GM10248 (cell line): ENCODE measurements around the gene BANF2.

Experiments
- CTCF ChIA-PET: fragments of 300-600 bp; sonication (Branson Sonifier 250); formaldehyde crosslinking; extraction: SDS; loops from one replicate; lab custom pipeline; 2021; ENCODE audit warnings: antibody characterized with exemption; lab: Yijun Ruan, JAX
- POLR2A ChIA-PET: fragments of 350-650 bp; sonication (Branson Sonifier 250); formaldehyde crosslinking; extraction: SDS; loops from one replicate; lab custom pipeline; 2020; ENCODE audit warnings: antibody characterized with exemption; lab: Yijun Ruan, JAX
- DNase-seq: peaks from one replicate; pipeline ENCODE4 v3.0.0; 2012; ENCODE audit errors: extremely low spot score
- CTCF ChIP-seq: IDR thresholded peaks from 2 replicates; pipeline ENCODE4 v1.5.1; 2012; ENCODE audit warnings: mild to moderate bottlenecking, low read depth; ENCODE audit errors: extremely low read depth, missing control alignments, control extremely low read depth

BANF2 gene

DNA sequence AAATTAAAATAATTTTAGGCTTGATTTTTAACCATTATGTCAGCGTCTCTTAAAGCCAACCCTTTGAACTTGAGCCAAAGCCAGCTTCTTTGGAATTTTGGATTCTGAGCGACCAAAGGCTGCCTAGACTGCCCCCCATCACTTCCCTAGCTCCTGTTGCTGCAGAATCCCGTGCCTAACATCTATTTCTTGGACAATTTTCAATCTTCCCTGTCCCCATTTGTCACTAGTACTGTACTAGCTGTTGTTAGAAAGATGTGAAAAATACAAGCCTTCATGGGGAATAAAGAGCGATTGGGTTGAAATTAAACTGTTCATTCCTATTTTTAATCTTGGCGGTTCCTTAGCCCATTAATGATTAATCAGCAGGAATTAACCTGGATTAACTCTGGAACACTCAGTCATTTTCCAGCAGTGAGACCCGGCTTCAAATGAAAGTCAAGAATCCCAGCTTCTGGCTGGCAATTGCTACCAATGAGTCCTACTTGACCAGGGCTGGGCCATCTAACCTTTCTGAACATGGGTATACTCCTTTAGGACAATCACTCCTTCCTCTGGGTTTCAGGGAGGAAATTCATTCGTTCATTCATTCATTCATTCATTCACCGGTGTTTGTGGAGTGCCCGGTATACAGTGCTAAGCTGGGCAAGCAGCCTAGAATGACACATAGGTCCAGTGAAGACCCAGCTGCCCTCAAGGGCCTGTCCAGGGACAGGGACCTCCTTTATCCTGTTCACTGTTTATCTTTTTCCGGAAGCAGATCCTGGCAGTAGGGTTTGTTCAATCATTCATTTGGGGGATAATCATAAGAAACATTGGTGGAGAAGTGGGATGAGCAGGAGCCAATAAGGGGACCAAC lies 16.3 kb upstream of the BANF2 start:
- DNase-seq = no peak
- CTCF ChIA-PET = interaction anchor here (1.0 to 7.1 kb wide), 47 partner anchors 9 to 317 kb away, joined by 3 to 57 read pairs (median 5); partner anchors contain the start of genes BANF2, DSTN and MGME1
- POLR2A ChIA-PET = interaction anchor here (0.9 to 1.6 kb wide), 2 partner anchors 173 to 282 kb away, joined by 4 to 8 read pairs; no protein-coding TSS in a partner anchor
- no peak for TF ChIP-seq CTCF

DNA sequence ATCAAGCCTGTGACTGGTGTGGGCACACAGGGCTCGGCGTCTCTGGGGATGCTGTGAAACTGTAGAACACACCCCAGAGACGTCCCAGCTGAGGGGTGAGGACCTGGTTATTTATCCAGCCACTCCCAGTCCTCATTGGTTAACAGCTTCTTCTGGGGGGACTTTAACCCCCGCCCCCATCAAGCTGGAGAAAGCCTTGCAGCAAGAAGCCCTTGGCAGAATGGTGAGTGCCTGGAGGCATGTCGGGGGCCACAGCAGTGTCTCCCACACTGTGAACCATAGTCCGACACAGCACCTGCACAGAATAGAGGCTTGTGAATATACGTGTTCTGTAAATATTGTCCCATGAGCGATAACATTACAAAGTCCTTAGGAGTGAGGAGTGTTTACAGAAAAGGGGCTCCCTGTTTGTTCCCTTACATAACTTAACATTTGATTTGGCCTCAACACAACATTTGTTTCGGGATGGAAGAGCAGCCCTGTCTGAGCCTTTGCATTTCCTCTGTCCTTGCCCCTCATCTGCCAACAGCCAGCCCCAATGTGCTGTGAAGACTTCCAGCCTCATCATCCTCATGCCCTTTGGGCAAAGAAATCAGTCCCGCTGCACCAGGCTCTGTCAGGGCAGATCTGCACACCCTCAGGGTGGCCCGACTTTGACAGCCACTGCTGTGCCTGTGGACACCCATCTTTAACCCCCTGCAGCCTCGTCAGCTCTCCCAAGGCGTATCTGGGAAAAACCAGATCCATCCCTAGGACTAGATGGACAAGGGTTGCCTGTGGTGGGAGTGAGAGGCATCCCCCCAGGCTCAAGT lies 15.5 kb upstream of the BANF2 start:
- TF ChIP-seq CTCF = no peak
- ChIA-PET POLR2A (no interaction called here), CTCF (interaction anchor here (1.0 to 7.1 kb wide), 9 partner anchors 8 to 311 kb away, joined by 3 to 57 read pairs (median 22); partner anchors contain the start of gene BANF2)
- DNase-seq = no peak

DNA sequence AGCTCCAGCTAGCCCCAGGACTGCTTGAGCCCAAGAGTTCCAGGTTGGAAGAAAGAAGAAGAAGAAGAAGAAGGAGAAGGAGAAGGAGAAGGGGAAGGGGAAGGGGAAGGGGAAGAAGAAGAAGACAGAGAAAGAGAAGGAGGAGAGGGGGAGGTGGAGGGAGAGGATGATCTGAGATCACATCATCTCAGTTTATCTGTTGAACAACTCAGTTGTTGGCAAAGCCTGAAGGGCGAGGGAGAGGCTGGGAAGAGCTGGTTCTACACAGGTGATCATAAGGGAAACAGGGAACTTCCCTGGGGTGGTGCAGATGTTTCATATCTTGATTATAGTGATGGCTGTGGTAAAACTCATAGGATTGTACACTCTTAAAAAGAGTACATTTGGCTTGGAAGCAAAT lies 14.6 kb upstream of the BANF2 start:
- DNase-seq = no peak
- TF ChIP-seq CTCF = no peak
- ChIA-PET CTCF (interaction anchor here (7.1 kb wide), 1 partner anchor 253 kb away, joined by 53 read pairs; no protein-coding TSS in a partner anchor), POLR2A (interaction anchor here (0.5 to 0.7 kb wide), 2 partner anchors 191 to 210 kb away, joined by 4 to 8 read pairs; no protein-coding TSS in a partner anchor)

DNA sequence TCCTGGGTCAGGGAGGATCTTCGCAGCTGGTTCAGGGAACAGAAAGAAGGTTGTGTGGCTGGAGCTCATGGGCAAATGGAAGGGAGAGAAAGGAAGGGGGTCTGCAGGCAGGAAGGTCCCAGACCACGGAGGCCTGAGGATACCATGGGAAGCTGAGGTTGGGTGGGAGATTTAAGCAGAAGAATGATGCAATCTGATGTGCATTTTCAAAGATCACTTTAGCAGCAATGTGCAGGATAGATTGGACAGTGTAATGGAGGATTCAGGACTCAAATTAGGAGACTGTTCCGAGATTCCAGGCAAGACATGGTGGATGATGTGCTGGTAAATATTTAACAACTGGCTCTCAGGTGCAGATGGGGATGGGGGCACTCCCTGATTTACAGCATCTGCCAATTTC lies 12.0 kb upstream of the BANF2 start:
- TF ChIP-seq CTCF = no peak
- ChIA-PET POLR2A (no interaction called here), CTCF (no interaction called here)
- DNase-seq = no peak

DNA sequence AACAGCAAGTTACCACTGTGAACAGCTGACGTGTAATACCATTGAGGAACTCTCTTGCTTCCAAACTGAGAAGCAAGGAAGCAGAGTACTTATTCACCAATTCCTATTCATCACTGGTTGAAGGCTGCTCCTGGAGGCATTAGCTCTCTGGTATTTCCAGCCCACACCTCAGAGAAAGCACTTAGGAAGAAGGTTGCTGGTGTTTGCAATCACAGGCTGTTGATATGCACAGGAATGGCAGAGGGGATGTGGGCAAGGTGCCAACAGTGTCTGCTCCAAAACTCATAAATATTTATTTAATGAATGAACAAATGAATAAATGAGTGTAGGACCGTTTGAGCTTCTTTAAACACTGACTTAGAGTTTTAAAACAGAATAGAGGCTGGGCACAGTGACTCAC lies 10.8 kb upstream of the BANF2 start:
- no peak for TF ChIP-seq CTCF
- no peak for DNase-seq
- ChIA-PET POLR2A (no interaction called here), CTCF (interaction anchor here (1.6 kb wide), 1 partner anchor 250 kb away, joined by 4 read pairs; no protein-coding TSS in a partner anchor)

- DNase-seq = no peak
- TF ChIP-seq CTCF = no peak
- ChIA-PET POLR2A (no interaction called here), CTCF (interaction anchor here (1.3 to 5.0 kb wide), 5 partner anchors 7 to 249 kb away, joined by 3 to 38 read pairs (median 5); partner anchors contain the start of genes BANF2 and RRBP1)
Observed at GRCh38 chr20:17690144-17690543, 9.6 kb upstream of the BANF2 start.
